Bronchial epithelial cell (primary cell): Measurements from ENCODE around the gene TAF11L4. TPM values are rescaled to one million over a fixed set of nuclear protein-coding genes. Genes with fewer than 3 reads are reported as not detected.
"Not testable (repeated sequence)": the region's sequence is repeated elsewhere in the genome, so short reads cannot be mapped to it uniquely, and the experiment has no call there.

Experiments used
- DNase-seq: peaks from one replicate; pipeline ENCODE4 v3.0.0-alpha.2; 2010; ENCODE audit warnings: low read depth
- FAIRE-seq: peaks from 2 replicates; lab custom pipeline; 2011; peaks lifted over from hg19 to GRCh38; lab: Jason Lieb, UNC
- H3K27me3 ChIP-seq: 2 replicates; pipeline ENCODE4 v1.5.1; 2011; ENCODE audit warnings: low read length; ENCODE audit not compliant: control insufficient read depth, insufficient read depth
- H3K36me3 ChIP-seq: 2 replicates; pipeline ENCODE4 v1.5.1; 2011; ENCODE audit warnings: low read length; ENCODE audit not compliant: control insufficient read depth, insufficient read depth
- H3K4me3 ChIP-seq: 2 replicates; pipeline ENCODE4 v1.5.1; 2011; ENCODE audit warnings: mild to moderate bottlenecking, low read depth, low read length, control low read depth
- CTCF ChIP-seq: IDR thresholded peaks from 2 replicates; pipeline ENCODE4 v1.5.1; 2011; ENCODE audit warnings: mild to moderate bottlenecking, moderate library complexity, low read length, control low read depth, inconsistent platforms; ENCODE audit not compliant: insufficient read depth, severe bottlenecking
- total RNA-seq: library from RNA; depleted of rRNA; stranded (reverse); fragments of >200 nt; gene quantifications from 2 replicates; pipeline ENCODE4 v1.2.1, GENCODE V29; 2014

The TAF11L4 gene
- total RNA-seq, 1 donor from 2014 or later = not detected

- DNase-seq (no peak), FAIRE-seq (no peak)
- TF ChIP-seq CTCF = no peak
- Histone ChIP-seq H3K27me3 (no peaks in the 10 kb centered on the region), H3K4me3 (no peak overlapping the region), H3K36me3 (no peaks in the 10 kb centered on the region)
These were observed 34.5 kb upstream of the TAF11L4 start for GRCh38 chr5:17487174-17487512.

- not testable (repeated sequence) for DNase-seq, H3K36me3 ChIP-seq, FAIRE-seq, H3K27me3 ChIP-seq, H3K4me3 ChIP-seq
These were observed 30.3 kb upstream of the TAF11L4 start for GRCh38 chr5:17491257-17491656.

- H3K36me3 ChIP-seq = no peaks in the 10 kb centered on the region
- no peaks in the 10 kb centered on the region for H3K27me3 ChIP-seq
- FAIRE-seq (no peak), DNase-seq (no peak)
- no peak for TF ChIP-seq CTCF
- H3K4me3 ChIP-seq = no peak overlapping the region
These were observed 28.8 kb upstream of the TAF11L4 start for GRCh38 chr5:17492770-17493169.

- no peaks in the 10 kb centered on the region for H3K36me3 ChIP-seq
- no peak for FAIRE-seq
- TF ChIP-seq CTCF = no peak
- DNase-seq = no peak
- no peak overlapping the region for H3K4me3 ChIP-seq
- H3K27me3 ChIP-seq = no peaks in the 10 kb centered on the region
These were observed 24.2 kb upstream of the TAF11L4 start for GRCh38 chr5:17497446-17497845.

- H3K36me3 ChIP-seq, H3K27me3 ChIP-seq, FAIRE-seq, DNase-seq, H3K4me3 ChIP-seq: not testable (repeated sequence)
These were observed 23.7 kb upstream of the TAF11L4 start, which contains the start of gene TAF11L2 for GRCh38 chr5:17497931-17498330. Gene TAF11L2, plus strand, starts transcription at chr5:17498231.

- no peak for DNase-seq
- no peak overlapping the region for H3K4me3 ChIP-seq
- H3K27me3 ChIP-seq = no peaks in the 10 kb centered on the region
- no peak for TF ChIP-seq CTCF
- no peak for FAIRE-seq
- no peaks in the 10 kb centered on the region for H3K36me3 ChIP-seq
These were observed 9.8 kb upstream of the TAF11L4 start for GRCh38 chr5:17511775-17512325.

GRCh38 chr5:17517526-17517925, 4.1 kb upstream of the TAF11L4 start:
- not testable (repeated sequence) for H3K36me3 ChIP-seq, DNase-seq, FAIRE-seq, H3K4me3 ChIP-seq, H3K27me3 ChIP-seq

- H3K4me3 ChIP-seq, H3K36me3 ChIP-seq, DNase-seq, FAIRE-seq, H3K27me3 ChIP-seq: not testable (repeated sequence)
These were observed 3.5 kb upstream of the TAF11L4 start, which contains the start of gene TAF11L3 for GRCh38 chr5:17518067-17518466. Gene TAF11L3, plus strand, starts transcription at chr5:17518367.

- H3K4me3 ChIP-seq, DNase-seq, FAIRE-seq, H3K36me3 ChIP-seq, H3K27me3 ChIP-seq: not testable (repeated sequence)
These were observed 2.1 kb upstream of the TAF11L4 start for GRCh38 chr5:17519508-17519907.

GRCh38 chr5:17524935-17525334, 3.3 kb downstream of the TAF11L4 start, which contains the start of gene TAF11L5:
Gene TAF11L5, plus strand, starts transcription at chr5:17525235.
- not testable (repeated sequence) for H3K4me3 ChIP-seq, H3K36me3 ChIP-seq, H3K27me3 ChIP-seq, DNase-seq, FAIRE-seq

GRCh38 chr5:17526504-17526903, 4.9 kb downstream of the TAF11L4 start:
- FAIRE-seq, H3K27me3 ChIP-seq, H3K36me3 ChIP-seq, DNase-seq, H3K4me3 ChIP-seq: not testable (repeated sequence)
